SH-SY5Y (cell line): ENCODE results near the gene MAST2.

Experiments used
- GATA2 ChIP-seq: IDR thresholded peaks from 2 replicates; pipeline ENCODE4 v1.6.1; 2011; ENCODE audit warnings: mild to moderate bottlenecking, low read depth, low read length
- GATA3 ChIP-seq: IDR thresholded peaks from 2 replicates; pipeline ENCODE4 v1.6.1; 2011; ENCODE audit warnings: low read depth, mild to moderate bottlenecking, low read length, moderate library complexity

DNA sequence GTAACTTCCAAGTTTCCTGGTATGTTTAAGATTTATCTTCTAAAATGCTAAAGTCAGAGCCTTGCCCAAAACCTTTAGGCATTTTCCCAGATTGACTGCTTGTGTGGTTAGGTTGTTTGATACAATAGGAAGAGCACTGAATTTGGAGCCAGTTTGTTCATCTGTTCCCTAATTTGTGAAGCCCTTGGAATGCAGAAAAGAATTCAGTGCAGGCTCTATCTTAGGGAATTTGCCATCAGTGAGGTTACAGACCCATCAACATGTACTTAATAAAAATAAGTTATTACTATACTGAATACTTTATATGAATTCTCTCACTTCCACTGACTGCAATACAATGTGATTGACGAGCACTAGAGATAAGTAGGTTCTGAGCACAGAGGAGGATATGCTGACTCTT is 208.8 kb downstream of the MAST2 start:
- TF ChIP-seq GATA3 (no peak), GATA2 (no peak)
